GM21360 (cell line): Measurements from ENCODE around the gene CCDC88B.

Experiments
- ATAC-seq: cut with Tn5 transposase; IDR thresholded peaks from one replicate; pipeline ENCODE4 v1.9.1; 2021; ENCODE audit warnings: mild to moderate bottlenecking, moderate library complexity; ENCODE audit not compliant: unreplicated experiment

CCDC88B gene

DNA sequence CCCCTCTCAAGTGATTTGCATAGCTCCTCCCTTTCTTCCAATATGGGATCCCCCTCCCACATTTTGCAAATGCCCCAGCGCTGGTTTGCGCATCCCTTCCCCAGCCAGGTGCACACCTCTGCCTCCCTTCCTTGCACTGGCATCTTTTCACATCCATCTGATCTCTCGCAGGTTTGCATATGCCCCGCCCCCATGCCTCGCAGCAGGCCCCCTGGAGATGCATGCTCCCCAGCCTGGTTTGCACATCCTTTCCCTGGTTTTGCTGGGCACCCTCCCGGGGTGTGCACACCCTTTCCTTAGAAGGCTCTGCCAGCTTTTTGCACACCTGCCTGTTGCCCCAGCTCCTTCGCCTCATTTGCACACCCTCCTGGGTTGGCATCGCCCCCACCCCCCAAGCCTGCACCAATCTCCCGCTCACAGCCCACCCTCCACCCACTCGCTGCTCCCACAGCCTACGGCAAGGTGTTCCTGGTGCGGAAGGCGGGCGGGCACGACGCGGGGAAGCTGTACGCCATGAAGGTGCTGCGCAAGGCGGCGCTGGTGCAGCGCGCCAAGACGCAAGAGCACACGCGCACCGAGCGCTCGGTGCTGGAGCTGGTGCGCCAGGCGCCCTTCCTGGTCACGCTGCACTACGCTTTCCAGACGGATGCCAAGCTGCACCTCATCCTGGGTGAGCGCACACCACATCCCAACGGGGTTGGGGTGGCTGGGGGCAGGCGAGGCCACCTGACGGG, 19.9 kb downstream of the CCDC88B start:
- no peak for ATAC-seq

DNA sequence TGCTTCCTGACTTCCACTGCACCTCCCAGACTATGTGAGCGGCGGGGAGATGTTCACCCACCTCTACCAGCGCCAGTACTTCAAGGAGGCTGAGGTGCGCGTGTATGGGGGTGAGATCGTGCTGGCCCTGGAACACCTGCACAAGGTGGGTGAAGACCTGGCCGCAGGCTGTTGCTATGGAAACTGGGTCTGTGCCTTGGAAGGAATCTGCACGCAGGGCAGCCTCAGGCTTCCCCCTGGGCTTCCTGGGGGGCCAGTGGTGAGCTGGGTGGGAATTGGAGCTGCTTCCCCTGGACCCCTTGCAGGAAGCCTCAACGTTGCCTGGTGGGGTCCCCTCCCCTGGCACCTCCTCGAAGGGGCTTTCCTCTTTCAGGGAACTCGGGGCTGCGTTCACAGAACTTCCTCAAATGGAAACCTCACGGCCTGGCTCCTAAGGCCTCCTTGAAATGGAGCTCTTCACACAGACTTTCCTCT, 20.5 kb downstream of the CCDC88B start:
- ATAC-seq = no peak

DNA sequence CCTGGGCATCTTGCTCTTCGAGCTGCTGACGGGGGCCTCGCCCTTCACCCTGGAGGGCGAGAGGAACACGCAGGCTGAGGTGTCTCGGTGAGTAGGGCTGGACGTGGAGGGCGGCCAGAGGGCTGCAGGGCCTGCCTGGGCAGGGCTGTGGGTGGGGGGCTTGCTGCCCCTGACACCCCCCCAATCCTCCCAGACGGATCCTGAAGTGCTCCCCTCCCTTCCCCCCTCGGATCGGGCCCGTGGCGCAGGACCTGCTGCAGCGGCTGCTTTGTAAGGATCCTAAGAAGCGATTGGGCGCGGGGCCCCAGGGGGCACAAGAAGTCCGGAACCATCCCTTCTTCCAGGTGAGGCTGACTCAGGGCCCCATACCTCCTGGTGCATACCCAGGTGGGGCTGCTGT, 21.7 kb downstream of the CCDC88B start:
- ATAC-seq = no peak

DNA sequence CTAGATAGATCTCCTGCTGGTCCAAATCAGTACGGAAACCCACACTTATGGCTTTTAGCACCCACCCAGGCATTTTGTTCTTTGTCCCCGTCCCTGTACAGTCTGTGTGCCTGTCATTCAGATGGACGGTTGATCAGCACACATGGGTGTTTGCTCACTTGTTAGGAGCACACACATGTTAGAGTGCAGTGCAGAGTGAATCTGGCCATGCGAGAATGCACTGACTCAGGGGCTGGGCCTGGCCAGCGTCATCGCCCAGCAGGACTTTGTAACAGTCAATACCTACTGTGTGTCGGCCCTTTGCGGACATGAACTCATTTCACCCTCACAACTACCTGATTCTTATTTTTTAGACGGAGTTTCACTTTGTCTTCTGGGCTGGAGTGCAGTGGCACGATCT, 22.3 kb downstream of the CCDC88B start:
- no peak for ATAC-seq

DNA sequence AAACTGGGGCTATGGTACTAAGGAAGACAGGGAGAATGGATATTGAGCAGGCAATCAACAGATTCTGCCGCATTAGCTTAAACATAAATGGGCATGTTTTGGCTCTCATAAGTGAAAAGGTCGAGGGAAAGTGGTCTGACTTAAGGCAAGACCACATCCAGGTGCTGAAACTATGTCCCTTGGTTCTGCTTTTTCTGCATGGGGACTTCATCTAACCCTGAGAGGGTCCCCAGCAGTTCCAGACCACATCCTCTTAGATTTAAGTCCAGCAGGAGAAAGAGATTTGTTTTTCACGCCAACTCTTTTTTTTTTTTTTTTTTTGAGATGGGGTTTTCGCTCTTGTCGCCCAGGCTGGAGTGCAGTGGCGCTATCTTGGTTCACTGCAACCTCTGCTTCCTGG, 24.4 kb downstream of the CCDC88B start:
- ATAC-seq = no peak

DNA sequence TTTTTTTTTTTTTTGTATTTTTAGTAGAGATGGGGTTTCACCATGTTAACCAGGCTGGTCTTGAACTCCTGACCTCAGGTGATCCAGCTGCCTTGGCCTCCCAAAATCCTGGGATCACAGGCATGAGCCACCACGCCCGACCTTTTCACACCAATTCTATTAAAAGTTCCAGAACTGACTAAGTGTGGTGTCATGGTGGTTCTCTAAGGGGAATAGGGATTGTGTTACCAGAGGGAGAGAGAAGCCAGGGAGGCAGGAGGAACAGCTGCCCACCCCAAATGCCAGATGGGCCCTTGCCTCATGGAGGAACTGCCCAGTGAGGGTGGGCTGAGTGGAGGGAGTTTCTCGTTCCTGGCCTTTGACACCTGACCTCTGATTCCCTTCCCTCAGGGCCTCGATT, 24.9 kb downstream of the CCDC88B start:
- no peak for ATAC-seq

DNA sequence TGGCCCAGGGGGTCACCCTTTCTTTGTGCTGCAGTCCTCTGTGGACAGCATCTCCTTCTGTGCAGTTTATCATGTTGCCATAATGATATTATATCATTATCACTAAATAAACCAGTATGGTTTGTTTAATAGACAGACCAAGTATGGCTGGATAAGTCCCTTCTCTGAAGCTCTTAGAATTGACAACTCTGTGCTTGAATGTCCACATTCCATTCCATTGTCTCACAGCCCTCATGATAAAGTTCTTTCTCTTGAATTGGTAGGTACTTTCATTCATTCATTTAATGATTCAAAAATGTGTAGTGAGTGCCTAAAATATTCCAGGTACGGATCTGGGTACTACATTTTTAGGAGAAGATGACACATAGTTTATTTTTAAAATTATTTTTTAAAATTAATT, 26.7 kb downstream of the CCDC88B start:
- no peak for ATAC-seq

DNA sequence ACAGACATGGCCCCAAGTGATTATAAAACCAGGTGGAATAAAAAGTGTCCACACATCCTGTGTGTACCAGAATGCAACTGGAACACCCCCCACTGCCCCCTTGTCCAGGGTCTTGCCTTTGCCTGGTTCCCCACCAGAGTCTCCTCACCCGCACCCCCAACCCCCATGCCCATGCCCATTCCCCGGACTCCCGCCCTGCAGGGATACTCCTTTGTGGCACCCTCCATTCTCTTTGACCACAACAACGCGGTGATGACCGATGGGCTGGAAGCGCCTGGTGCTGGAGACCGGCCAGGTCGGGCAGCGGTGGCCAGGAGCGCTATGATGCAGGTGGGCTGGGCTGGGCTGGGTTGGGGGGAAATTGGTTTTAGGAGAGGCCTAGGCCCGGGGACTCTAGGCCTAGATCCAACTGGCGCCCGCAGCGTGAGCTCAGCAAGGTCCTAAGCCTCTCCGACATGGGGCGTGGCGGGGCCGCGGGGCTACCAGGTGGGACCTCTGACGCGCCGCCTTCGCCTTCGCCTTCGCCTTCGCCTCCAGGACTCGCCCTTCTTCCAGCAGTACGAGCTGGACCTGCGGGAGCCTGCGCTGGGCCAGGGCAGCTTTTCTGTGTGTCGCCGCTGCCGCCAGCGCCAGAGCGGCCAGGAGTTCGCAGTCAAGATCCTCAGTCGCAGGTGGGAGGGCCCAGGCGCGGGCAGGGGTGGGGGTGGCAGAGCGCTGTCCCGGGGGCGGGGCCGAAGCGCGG, 28.1 kb downstream of the CCDC88B start:
- ATAC-seq = no peak

DNA sequence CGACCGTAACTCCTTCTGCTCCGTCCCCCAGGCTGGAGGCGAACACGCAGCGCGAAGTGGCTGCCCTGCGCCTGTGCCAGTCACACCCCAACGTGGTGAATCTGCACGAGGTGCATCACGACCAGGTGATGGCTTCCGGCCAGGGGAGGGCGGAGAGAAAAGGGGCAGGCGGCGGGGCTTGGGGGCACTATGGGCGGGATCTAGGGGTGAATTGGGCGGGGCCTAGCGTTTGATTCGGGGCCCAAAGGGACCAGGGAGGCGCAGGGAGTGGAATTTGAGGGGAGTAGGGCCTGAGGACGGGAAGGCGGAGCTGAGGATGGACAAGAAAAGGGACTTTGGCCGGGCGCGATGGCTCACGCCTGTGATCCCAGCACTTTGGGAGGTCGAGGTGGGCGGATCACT, 28.7 kb downstream of the CCDC88B start:
- no peak for ATAC-seq

DNA sequence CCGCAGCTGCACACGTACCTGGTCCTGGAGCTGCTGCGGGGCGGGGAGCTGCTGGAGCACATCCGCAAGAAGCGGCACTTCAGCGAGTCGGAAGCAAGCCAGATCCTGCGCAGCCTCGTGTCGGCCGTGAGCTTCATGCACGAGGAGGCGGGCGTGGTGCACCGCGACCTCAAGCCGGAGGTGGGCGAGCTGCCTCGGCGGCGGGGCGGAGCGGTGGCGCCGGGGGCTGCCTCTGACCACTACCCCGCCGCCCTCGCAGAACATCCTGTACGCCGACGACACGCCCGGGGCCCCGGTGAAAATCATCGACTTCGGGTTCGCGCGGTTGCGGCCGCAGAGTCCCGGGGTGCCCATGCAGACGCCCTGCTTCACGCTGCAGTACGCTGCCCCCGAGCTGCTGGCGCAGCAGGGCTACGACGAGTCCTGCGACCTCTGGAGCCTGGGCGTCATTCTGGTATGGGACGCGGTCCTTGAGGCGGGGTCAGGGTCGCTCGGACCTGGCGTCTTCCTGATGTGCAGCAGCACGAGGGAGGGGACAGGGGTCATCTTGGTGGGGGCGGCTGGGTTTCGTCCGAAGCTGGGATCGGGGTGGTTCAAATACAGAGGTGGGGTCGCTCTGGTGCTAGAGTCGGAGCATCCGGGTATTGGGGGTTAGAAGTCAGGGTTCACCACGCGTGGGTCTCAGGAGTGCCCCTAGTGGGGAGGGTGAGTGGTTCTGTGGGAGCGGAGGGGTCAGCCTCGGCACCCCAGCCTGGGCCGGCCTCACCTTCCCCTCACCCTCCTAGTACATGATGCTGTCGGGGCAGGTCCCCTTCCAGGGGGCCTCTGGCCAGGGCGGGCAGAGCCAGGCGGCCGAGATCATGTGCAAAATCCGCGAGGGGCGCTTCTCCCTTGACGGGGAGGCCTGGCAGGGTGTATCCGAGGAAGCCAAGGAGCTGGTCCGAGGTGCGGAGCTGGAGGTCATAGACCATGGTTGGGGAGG, 29.7 kb downstream of the CCDC88B start:
- no peak for ATAC-seq

DNA sequence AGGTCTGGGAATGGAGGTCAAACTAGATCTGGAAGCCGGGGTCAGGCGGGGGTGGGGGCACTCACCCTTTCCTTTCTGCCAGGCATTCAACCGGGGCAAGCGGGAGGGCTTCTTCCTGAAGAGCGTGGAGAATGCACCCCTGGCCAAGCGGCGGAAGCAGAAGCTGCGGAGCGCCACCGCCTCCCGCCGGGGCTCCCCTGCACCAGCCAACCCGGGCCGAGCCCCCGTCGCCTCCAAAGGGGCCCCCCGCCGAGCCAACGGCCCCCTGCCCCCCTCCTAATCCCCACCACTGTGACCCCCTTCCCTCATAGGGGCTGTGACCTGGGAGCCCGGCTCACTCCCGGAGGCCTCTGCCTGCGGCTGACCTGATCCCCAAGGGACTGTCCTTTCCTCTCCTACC, 31.2 kb downstream of the CCDC88B start:
- ATAC-seq = no peak

DNA sequence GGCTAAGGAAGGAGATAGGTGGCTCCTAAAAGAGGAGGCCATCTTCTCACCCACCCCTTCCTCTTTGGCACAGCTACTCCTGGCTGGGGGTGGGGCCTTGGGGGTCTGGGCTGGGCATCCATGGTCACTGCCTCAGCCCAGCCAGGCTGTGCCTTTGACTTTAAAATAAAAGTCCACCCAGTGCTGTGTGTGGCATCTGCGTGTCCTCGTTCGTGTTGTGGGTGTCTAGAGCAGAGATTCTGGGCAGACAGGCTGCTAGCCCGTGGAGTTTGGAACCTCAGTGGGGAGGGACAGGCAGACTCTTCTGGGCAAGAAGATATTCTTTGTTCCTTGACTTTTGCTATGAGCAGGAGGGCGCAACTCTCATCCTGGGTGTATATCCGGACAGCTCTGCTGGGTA, 32.0 kb downstream of the CCDC88B start:
- ATAC-seq = no peak

DNA sequence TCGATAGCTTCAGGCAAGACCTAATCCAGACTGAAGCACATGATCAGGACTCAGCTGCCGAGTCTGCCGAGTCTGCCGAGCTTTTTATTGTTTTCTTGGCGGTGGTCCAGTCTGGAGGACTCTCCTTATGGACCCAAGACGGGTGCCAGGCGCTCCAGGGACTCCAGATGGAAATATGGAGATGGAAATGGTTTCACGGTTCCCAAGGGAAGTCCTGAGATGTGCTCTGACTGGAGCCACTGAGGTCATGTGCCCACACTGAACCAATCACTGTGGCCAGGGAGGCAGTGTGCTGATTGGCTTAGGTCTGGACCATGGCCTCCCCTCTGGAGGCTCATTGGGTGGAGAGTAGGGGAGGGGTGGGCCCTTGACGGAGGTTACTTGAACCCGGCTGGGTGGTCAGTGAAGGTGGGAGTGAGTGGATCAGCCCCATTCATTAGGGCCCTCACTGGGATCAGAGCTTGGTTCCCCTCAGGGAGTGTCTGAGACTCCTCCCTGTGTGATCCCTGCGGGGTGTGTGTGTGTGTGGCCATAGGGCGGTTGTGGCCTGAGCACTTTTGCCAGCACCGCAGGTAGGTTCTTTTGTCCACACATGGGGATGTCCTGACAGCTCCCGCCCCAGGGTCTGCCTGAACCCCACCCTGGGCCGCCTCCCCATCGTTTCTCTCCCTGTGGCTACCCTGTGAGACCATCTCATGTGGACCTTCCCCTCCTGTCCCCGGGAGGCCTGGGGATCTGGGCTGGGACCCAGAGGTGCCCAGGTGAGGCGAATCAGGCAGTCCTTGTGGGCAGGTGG, 33.0 kb downstream of the CCDC88B start:
- ATAC-seq = no peak

DNA sequence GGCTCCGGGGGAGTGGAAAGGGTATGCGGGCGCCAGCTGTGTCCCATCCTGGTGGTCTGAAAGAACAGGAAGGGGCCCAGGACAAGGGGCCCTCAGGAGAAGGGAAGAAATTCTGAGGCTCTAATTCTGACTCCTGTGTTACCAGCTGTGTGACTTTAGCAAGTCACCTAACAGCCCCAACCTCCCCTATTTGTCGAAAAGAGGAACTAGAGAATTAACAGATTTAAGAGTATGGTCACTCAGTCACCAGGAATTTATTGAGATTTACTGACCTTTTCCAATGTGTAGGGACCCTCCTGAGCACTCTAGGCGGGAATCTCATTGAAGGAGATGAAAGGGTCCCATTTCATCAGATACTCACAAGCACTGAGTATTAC, 33.6 kb downstream of the CCDC88B start:
- no peak for ATAC-seq

DNA sequence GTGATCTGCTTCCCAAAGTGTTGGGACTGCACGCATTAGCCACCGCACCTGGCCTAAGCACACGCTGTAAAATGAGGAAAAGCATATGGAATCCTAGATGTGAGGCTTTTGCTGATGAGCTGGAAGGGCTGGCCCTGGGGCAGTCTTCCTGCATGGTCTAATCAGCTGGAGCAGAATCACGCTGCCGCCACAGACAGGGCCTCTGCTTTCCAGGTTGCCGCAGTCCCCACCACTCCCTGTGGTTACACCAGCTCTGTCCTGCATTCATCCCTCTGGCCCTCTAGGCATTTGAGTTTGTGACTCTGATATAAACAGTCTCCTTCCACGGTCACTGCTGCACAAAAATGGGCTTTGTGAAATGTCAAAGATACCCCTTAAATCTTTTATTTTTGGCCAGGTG, 36.1 kb downstream of the CCDC88B start:
- ATAC-seq = no peak

DNA sequence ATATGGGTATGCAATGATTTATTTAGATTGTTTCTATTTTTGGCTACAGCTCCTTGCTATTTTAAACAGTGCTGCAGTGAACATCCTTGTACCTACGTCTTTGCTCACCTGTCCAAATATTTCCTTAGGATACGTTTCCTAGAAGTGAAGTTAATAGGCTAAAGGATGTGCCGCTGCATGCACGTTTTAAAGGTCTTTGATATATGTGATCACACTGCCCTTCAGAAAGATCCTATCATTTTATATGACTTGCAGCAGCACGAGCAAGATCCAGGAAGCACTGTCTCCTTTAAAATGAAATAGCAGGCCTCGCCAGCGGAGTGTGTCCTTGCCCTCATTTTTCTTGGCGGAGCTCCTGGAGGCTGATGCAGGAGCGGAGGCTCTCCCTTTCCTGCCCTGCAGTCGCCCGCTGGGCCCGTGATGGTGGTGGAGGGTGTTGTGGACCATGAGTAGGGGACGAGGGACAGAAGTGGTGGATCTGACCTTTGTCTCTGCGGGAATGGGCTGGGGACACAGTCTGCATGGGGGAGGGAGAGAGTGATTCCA, 38.4 kb downstream of the CCDC88B start:
- no peak for ATAC-seq

DNA sequence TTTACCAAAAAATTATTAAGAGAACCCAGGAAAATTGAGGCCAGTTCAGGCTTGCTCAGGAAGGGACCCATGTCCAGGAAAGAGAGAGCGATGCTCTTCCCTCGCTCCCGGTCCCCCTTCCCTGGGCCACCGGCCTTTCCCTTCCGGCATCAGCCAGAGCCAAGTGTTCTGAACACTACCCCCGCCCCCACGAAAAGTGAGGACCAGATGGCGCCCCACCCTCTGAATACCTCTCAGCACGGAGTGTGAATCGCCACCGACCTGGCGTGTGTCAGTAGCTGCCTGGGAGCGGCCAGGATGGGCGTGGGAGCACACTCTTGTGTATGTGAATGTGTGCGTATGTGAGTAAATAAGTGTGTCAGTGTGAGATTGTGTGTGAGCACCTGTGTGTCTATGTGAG, 39.2 kb downstream of the CCDC88B start:
- no peak for ATAC-seq

DNA sequence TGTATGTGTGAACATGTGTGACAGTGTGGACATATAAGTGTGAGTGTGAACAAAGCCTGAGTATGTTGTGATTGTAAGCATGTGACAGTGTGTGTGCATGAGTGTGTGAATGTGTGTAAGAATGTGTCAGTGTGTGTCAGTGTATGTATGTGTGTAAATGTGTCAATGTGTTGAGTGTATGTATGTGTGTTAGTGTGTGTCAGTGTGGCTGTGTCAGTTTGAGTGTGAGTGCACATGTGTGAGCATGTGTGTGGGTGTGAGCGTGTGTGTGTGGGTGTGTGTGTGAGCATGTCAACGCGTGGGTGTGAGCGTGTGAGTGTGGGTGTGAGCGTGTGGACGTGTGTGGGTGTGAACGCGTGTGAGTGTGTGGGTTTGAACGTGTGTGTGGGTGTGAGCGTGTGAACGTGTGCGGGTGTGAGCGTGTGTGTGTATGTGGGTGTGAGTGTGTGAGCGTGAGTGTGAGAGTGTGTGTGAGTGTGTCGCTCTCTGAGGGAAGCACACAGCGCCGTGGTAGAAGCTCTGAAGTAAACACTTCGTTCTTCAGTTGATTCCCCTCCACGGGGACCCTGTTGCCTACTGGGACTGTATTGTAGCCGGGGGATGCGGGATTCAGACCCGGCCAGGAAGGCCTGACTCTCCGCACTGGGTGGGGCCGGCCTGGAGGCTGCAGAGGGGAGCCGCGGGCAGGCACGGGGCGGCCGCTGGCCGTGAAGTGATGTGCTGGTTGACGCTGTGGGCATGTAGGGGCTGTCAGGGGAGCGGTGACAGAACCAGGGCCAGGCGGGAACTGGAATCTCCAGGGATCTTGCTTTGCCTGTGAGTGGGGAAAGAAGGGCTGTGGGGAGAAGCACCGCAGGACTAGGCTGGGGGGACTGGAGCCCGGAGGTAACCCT, 40.1 kb downstream of the CCDC88B start:
- ATAC-seq = no peak

DNA sequence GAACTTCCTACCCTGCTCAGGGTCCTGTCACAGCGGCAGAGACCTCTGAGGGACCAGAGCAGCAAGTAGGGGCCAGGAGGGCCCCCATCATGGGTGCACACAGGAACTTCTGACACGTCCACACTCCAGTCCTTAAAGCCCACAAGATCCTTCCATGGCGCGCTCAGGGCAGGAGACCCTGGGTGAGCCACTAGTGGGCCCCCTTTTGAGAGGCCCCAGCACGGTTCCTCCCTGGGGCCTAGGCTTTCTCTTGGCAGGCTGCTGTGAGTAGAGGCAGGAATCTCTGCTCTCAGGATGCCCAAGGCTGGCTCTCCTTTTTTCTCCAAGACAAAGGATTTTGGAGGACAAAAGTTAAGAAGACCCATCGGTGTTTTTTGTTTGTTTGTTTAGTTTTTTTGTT, 41.3 kb downstream of the CCDC88B start:
- ATAC-seq = no peak
